Naive thymus-derived CD8-positive, alpha-beta T cell (primary cell): ENCODE data around the gene PRSS33. TPM values are rescaled to one million over a fixed set of nuclear protein-coding genes. Genes with fewer than 3 reads are reported as not detected.

Source experiments
- ATAC-seq, 2 donors: fragments of 150-1000 bp; cut with Tn5 transposase in 1 of 2; sonication (Bioruptor Pico), chemical (Tn5 transposase) in 1 of 2; 1 replicate in 1 of 2; 2 replicates in 1 of 2; pipeline ENCODE4 v1.10.0; 2021; ENCODE audit warnings: mild to moderate bottlenecking in 2 of 2, moderate library complexity in 2 of 2
- POLR2A ChIA-PET: fragments of 350-600 bp; sonication (Branson Sonifier 250); formaldehyde crosslinking; loops from one replicate; lab custom pipeline; 2021; ENCODE audit warnings: antibody characterized with exemption; lab: Charles Lee
- DNase-seq, 10 donors: peaks; one replicate each; pipeline versions ENCODE4 v3.0.0 to v3.0.0-alpha.2; 2020 to 2022
- H3K27ac Mint-ChIP-seq, 10 donors: one replicate each; pipeline ENCODE4 v1.8.0; 2020 to 2022; ENCODE audit warnings: mild to moderate bottlenecking in 10 of 10, mixed read lengths in 10 of 10, moderate library complexity in 4 of 10, inconsistent platforms in 1 of 10
- H3K27me3 Mint-ChIP-seq, 5 donors: one replicate each; pipeline ENCODE4 v1.8.0; 2021 to 2022; ENCODE audit warnings: mixed read lengths in 5 of 5
- H3K36me3 Mint-ChIP-seq, 3 donors: one replicate each; pipeline ENCODE4 v1.8.0; 2020 to 2022; ENCODE audit warnings: mixed read lengths in 3 of 3, mild to moderate bottlenecking in 2 of 3, inconsistent platforms in 1 of 3
- H3K4me1 Mint-ChIP-seq, 4 donors: one replicate each; pipeline ENCODE4 v1.8.0; 2021 to 2022; ENCODE audit warnings: mixed read lengths in 4 of 4
- H3K4me3 Mint-ChIP-seq, 10 donors: one replicate each; pipeline ENCODE4 v1.8.0; 2020 to 2022; ENCODE audit warnings: mild to moderate bottlenecking in 10 of 10, mixed read lengths in 10 of 10, moderate library complexity in 6 of 10, inconsistent platforms in 1 of 10
- H3K9me3 Mint-ChIP-seq, 9 donors: one replicate each; pipeline ENCODE4 v1.8.0; 2020 to 2022; ENCODE audit warnings: mixed read lengths in 9 of 9, mild to moderate bottlenecking in 3 of 9, inconsistent platforms in 1 of 9, moderate library complexity in 1 of 9
- polyA plus RNA-seq, 3 donors: library from polyadenylated mRNA; unstranded; fragments of 300-500 nt; fragmentation: Illumina TruSeq; gene quantifications; one replicate each; pipeline ENCODE4 v1.2.3, GENCODE V29; 2021
- total RNA-seq, 8 experiments: library from RNA in 2 of 8; stranded (reverse) in 2 of 8; gene quantifications; one replicate each; pipeline ENCODE4 v1.2.3 and lab custom pipeline; 2021 to 2026

PRSS33 gene
- total and polyA plus RNA-seq, 5 experiments from 2014 or later = 0.99 TPM; not detected in 4

DNA sequence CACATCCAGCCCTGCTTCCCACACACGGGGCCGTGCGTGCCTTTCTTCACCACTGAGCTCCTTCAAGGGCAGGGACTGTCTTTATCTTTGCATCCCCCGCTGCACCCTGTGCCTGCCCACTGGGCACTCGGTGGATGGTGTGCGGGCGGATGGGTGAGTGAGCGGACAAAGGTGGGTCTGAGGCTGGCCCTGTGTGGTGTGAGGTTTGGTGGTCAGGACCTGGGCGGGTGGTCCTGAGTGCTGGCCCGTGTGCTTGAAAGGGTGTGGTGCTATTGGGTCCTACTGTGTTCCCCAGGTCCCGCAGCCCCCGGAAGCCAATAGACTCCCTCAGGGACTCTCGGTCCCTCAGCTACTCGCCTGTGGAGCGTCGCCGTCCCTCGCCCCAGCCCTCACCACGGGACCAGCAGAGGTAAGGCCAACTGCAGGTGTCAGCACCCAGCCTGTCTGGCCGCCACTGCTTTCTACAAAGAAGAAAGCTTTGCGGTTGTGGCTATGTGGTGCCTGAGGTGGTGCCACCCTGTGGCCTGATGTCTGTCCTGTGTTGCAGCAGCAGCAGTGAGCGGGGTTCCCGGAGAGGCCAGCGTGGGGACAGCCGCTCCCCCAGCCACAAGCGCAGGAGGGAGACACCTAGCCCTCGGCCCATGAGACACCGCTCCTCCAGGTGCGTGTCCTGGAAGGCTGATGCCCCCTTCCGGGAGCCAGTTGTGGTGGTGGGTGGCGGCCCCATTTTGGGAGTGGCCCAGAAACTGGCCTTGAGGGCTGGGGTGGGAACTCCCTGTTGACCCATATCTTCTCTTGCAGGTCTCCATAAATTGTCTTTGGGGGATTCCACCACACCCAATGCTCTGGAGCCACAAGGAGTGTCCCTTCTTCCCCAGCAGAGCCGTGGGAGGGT, 17.1 kb downstream of the PRSS33 start:
- H3K9me3 Mint-ChIP-seq = no peaks in the 10 kb centered on the region
- POLR2A ChIA-PET = interaction anchor here (0.8 kb wide), 1 partner anchor 16 kb away, joined by 4 read pairs; no protein-coding TSS in a partner anchor
- DNase-seq (peak in 1 of 10 donors; percentile 62), ATAC-seq (peak; percentile 5 to 39)
- peak overlapping the region in 4 of 10 donors; percentile 50 to 93 (median 80) for H3K27ac Mint-ChIP-seq
- H3K27me3 Mint-ChIP-seq = no peaks in the 10 kb centered on the region
- H3K4me3 Mint-ChIP-seq = peak overlapping the region in 3 of 10 donors; percentile 22 to 48 (median 22)
- H3K36me3 Mint-ChIP-seq = peaks cover 6 to 91% (median 27%) of the 10 kb centered on the region in 3 donors
- H3K4me1 Mint-ChIP-seq = peaks cover 22 to 48% (median 27%) of the 10 kb centered on the region in 4 donors

DNA sequence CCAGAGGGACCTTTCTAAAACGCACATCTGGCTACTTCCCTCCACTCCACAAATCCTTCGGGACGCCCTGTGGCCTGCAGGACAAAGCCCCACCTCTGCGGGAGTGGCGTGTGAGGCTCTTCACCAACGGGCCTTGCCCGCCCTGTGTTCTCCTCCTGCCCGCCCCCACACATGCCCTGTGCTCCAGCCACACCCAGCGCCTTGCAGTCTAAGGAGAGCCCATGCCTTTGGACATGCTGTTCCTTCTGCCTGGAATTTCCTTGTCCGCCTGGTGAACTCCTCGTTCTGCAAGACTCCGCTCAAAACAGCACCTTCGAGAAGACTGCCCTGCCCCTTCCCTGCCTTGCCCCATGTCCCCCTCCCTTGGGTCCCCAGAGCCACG, 17.7 kb downstream of the PRSS33 start:
- Mint-ChIP-seq H3K36me3 (peaks cover 6 to 93% (median 34%) of the 10 kb centered on the region in 3 donors), H3K27ac (peak overlapping the region in 4 of 10 donors; percentile 78 to 90 (median 80)), H3K27me3 (no peaks in the 10 kb centered on the region), H3K4me3 (peak overlapping the region in 3 of 10 donors; percentile 22 to 55 (median 33)), H3K4me1 (peaks cover 16 to 47% (median 28%) of the 10 kb centered on the region in 4 donors), H3K9me3 (no peaks in the 10 kb centered on the region)
- DNase-seq = no peak
- ATAC-seq = peak in 1 of 2 donors; percentile 4
- POLR2A ChIA-PET = interaction anchor here (0.7 to 0.8 kb wide), 2 partner anchors 16 to 17 kb away, joined by 3 to 4 read pairs; no protein-coding TSS in a partner anchor

DNA sequence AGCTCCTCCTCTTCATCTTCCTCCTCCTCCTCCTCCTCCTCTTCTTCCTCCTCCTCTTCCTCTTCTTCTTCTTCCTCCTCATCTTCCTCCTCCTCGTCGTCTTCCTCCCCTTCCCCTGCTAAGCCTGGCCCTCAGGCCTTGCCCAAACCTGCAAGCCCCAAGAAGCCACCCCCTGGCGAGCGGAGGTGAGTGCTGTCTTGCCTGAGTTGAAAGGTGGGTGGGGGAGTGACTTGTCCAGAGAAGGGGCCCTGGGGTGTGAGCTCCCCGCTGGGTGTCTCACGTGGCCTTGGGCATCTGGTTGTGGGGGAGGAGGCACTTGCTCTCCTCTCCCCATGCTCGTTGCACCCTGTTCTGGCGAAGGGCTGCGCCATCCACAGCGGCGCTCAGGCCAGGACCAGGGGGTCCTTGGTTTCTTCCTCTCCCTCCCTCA, 18.2 kb downstream of the PRSS33 start:
- no peak for ATAC-seq
- POLR2A ChIA-PET = interaction anchor here (0.7 to 2.9 kb wide), 2 partner anchors 9 to 16 kb away, joined by 3 to 14 read pairs; partner anchors contain the start of gene ELOB
- H3K27me3 Mint-ChIP-seq = no peaks in the 10 kb centered on the region
- peaks cover 6 to 93% (median 34%) of the 10 kb centered on the region in 3 donors for H3K36me3 Mint-ChIP-seq
- H3K27ac Mint-ChIP-seq = peak overlapping the region in 6 of 10 donors; percentile 13 to 90 (median 57)
- no peaks in the 10 kb centered on the region for H3K9me3 Mint-ChIP-seq
- DNase-seq = no peak
- H3K4me3 Mint-ChIP-seq = peak overlapping the region in 1 of 10 donors; percentile 33
- peaks cover 12 to 42% (median 28%) of the 10 kb centered on the region in 4 donors for H3K4me1 Mint-ChIP-seq

DNA sequence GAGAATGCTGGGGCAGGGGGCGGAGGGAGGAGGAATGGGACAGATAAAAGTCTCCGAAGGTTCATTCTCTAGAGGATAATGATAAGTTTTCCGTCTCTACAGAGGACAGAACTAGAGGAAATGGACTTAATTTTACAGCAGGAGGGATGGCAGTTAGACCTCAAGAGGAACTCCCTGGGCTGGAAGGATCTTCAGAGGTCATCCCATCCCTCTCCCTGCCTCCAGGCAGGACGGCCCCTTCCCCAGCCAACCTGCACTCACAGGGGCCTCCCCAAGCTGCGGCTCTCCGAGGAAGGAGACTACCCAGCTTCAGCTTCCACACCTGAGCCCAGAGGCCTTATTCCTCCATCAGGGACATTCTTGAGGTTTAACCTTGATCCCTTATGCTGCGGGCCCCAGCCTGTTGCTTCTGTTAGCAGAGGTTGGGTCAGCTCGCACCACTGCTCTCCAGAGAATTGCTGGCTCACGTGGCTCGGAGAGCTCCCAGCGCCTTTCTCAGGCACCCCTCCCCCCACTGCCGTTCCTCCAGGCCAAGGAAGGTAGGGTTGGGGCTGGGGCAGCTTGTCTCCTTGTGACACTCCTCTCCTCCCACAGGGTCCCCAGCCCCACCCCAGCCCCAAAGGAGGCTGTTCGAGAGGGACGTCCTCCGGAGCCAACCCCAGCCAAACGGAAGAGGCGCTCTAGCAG, 18.8 kb downstream of the PRSS33 start:
- POLR2A ChIA-PET = interaction anchor here (0.7 to 2.9 kb wide), 3 partner anchors 9 to 16 kb away, joined by 3 to 14 read pairs (median 5); partner anchors contain the start of genes ELOB and SRRM2

DNA sequence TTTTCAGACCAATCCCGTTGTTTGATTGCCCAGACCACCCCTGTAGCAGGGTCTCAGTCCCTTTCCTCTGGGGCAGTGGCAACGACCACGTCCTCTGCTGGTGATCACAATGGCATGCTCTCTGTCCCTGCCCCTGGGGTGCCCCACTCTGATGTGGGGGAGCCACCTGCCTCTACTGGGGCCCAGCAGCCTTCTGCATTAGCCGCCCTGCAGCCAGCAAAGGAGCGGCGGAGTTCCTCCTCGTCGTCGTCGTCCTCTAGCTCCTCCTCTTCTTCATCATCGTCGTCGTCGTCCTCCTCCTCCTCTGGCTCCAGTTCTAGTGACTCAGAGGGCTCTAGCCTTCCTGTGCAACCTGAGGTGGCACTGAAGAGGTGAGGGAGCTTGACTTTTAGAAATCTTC, 19.5 kb downstream of the PRSS33 start:
- POLR2A ChIA-PET = interaction anchor here (1.3 to 2.9 kb wide), 2 partner anchors 10 to 15 kb away, joined by 5 to 14 read pairs; partner anchors contain the start of genes ELOB and SRRM2
- no peak for DNase-seq
- no peak for ATAC-seq
- Mint-ChIP-seq H3K9me3 (no peaks in the 10 kb centered on the region), H3K36me3 (peaks cover 16 to 99% (median 39%) of the 10 kb centered on the region in 3 donors), H3K27ac (peak overlapping the region in 6 of 10 donors; percentile 48 to 90 (median 70)), H3K27me3 (no peaks in the 10 kb centered on the region), H3K4me1 (peaks cover 8 to 41% (median 34%) of the 10 kb centered on the region in 4 donors), H3K4me3 (peak overlapping the region in 2 of 10 donors; percentile 16 to 45)

More for the DNA sequence above, 18.8 kb downstream of the PRSS33 start:
- peak overlapping the region in 4 of 10 donors; percentile 36 to 90 (median 67) for H3K27ac Mint-ChIP-seq
- H3K4me3 Mint-ChIP-seq = no peak overlapping the region
- no peaks in the 10 kb centered on the region for H3K9me3 Mint-ChIP-seq
- DNase-seq (no peak), ATAC-seq (no peak)
- no peaks in the 10 kb centered on the region for H3K27me3 Mint-ChIP-seq
- H3K4me1 Mint-ChIP-seq = peaks cover 8 to 39% (median 33%) of the 10 kb centered on the region in 4 donors
- peaks cover 11 to 95% (median 35%) of the 10 kb centered on the region in 3 donors for H3K36me3 Mint-ChIP-seq

DNA sequence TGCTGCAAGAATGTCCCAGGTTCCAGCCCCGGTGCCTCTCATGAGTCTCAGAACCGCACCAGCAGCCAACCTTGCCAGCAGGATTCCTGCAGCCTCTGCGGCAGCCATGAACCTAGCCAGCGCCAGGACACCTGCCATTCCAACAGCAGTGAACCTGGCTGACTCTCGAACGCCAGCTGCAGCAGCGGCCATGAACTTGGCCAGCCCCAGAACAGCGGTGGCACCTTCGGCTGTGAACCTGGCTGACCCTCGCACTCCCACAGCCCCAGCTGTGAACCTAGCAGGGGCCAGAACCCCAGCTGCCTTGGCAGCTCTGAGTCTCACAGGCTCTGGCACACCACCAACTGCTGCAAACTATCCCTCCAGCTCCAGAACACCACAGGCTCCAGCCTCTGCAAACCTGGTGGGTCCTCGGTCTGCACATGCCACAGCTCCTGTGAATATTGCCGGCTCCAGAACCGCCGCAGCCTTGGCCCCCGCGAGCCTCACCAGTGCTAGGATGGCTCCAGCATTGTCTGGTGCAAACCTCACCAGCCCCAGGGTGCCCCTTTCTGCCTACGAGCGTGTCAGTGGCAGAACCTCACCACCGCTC, 20.1 kb downstream of the PRSS33 start:
- POLR2A ChIA-PET = interaction anchor here (1.3 to 2.9 kb wide), 3 partner anchors 8 to 15 kb away, joined by 5 to 14 read pairs (median 6); partner anchors contain the start of genes ELOB and SRRM2
- Mint-ChIP-seq H3K36me3 (peaks cover 22 to 100% (median 42%) of the 10 kb centered on the region in 3 donors), H3K4me3 (peak overlapping the region in 1 of 10 donors; percentile 45), H3K4me1 (peaks cover 4 to 41% (median 32%) of the 10 kb centered on the region in 4 donors), H3K27me3 (no peaks in the 10 kb centered on the region), H3K9me3 (no peaks in the 10 kb centered on the region), H3K27ac (peak overlapping the region in 2 of 10 donors; percentile 80 to 90)
- DNase-seq (no peak), ATAC-seq (no peak)

DNA sequence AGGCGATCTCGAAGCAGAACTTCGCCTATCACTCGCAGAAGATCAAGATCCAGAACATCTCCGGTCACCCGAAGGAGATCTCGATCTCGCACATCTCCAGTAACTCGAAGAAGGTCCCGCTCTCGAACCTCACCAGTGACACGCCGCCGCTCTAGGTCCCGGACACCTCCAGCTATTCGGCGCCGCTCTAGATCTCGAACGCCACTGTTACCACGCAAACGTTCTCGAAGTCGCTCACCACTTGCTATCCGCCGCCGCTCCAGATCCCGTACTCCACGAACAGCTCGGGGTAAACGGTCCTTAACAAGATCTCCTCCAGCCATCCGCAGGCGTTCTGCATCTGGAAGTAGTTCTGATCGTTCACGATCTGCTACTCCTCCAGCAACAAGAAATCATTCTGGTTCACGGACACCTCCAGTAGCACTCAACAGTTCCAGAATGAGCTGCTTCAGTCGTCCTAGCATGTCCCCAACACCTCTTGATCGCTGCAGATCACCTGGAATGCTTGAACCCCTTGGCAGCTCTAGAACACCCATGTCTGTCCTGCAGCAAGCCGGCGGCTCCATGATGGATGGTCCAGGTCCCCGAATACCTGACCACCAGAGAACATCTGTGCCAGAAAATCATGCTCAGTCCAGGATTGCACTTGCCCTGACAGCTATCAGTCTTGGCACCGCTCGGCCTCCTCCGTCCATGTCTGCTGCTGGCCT, 20.8 kb downstream of the PRSS33 start:
- H3K9me3 Mint-ChIP-seq = no peaks in the 10 kb centered on the region
- POLR2A ChIA-PET = interaction anchor here (0.6 to 2.9 kb wide), 3 partner anchors 9 to 111 kb away, joined by 4 to 14 read pairs (median 6); partner anchors contain the start of gene ELOB
- H3K27ac Mint-ChIP-seq = peak overlapping the region in 6 of 10 donors; percentile 4 to 90 (median 33)
- H3K4me3 Mint-ChIP-seq = peak overlapping the region in 4 of 10 donors; percentile 38 to 51 (median 42)
- H3K27me3 Mint-ChIP-seq = no peaks in the 10 kb centered on the region
- H3K36me3 Mint-ChIP-seq = peaks cover 23 to 100% (median 47%) of the 10 kb centered on the region in 3 donors
- peaks cover 4 to 42% (median 33%) of the 10 kb centered on the region in 4 donors for H3K4me1 Mint-ChIP-seq
- ATAC-seq (no peak), DNase-seq (no peak)

DNA sequence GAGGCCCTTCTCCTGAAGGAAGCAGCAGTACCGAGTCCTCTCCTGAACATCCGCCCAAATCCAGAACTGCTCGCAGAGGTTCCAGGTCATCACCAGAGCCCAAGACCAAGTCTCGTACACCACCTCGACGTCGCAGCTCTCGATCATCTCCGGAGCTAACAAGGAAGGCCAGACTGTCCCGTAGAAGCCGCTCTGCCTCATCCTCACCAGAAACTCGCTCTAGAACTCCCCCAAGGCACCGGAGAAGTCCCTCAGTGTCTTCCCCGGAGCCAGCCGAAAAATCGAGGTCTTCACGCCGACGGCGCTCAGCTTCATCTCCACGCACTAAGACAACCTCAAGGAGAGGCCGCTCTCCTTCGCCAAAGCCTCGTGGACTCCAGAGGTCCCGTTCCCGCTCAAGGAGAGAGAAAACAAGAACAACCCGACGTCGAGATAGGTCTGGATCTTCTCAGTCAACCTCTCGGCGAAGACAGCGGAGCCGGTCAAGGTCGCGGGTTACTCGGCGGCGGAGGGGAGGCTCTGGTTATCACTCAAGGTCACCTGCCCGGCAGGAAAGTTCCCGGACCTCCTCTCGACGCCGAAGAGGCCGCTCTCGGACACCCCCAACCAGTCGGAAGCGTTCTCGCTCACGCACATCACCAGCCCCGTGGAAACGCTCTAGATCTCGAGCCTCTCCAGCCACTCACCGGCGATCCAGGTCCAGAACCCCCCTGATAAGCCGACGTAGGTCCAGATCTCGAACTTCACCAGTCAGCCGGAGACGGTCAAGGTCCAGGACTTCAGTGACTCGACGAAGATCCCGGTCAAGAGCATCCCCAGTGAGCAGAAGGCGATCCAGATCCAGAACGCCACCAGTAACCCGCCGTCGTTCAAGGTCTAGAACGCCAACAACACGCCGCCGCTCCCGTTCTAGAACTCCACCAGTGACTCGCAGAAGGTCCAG, 21.6 kb downstream of the PRSS33 start:
- no peaks in the 10 kb centered on the region for H3K9me3 Mint-ChIP-seq
- ATAC-seq = no peak
- H3K36me3 Mint-ChIP-seq = peaks cover 28 to 100% (median 55%) of the 10 kb centered on the region in 3 donors
- POLR2A ChIA-PET = interaction anchor here (0.6 to 2.9 kb wide), 5 partner anchors 10 to 111 kb away, joined by 3 to 14 read pairs (median 4); partner anchors contain the start of gene ELOB
- DNase-seq = no peak
- H3K27me3 Mint-ChIP-seq = no peaks in the 10 kb centered on the region
- H3K4me3 Mint-ChIP-seq = peak overlapping the region in 3 of 10 donors; percentile 40 to 51 (median 45)
- H3K27ac Mint-ChIP-seq = peak overlapping the region in 5 of 10 donors; percentile 4 to 90 (median 34)
- H3K4me1 Mint-ChIP-seq = peaks cover 0 to 51% (median 31%) of the 10 kb centered on the region in 4 donors

DNA sequence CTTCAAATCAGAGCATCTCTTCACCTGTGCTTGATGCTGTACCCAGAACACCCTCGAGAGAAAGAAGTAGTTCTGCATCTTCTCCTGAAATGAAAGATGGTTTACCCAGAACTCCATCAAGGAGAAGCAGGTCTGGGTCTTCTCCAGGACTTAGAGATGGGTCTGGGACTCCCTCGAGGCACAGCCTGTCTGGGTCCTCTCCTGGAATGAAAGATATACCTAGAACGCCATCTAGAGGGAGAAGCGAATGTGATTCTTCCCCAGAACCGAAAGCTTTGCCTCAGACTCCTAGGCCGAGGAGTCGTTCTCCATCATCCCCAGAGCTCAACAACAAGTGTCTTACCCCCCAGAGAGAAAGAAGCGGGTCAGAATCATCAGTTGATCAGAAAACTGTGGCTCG, 22.6 kb downstream of the PRSS33 start:
- no peak for DNase-seq
- ATAC-seq = no peak
- H3K4me1 Mint-ChIP-seq = peaks cover 0 to 56% (median 37%) of the 10 kb centered on the region in 4 donors
- H3K4me3 Mint-ChIP-seq = no peak overlapping the region
- POLR2A ChIA-PET = interaction anchor here (0.8 to 2.3 kb wide), 2 partner anchors 11 to 14 kb away, joined by 3 to 6 read pairs; no protein-coding TSS in a partner anchor
- peak overlapping the region in 5 of 10 donors; percentile 10 to 90 (median 21) for H3K27ac Mint-ChIP-seq
- H3K36me3 Mint-ChIP-seq = peaks cover 29 to 100% (median 60%) of the 10 kb centered on the region in 3 donors
- no peaks in the 10 kb centered on the region for H3K9me3 Mint-ChIP-seq
- no peaks in the 10 kb centered on the region for H3K27me3 Mint-ChIP-seq

DNA sequence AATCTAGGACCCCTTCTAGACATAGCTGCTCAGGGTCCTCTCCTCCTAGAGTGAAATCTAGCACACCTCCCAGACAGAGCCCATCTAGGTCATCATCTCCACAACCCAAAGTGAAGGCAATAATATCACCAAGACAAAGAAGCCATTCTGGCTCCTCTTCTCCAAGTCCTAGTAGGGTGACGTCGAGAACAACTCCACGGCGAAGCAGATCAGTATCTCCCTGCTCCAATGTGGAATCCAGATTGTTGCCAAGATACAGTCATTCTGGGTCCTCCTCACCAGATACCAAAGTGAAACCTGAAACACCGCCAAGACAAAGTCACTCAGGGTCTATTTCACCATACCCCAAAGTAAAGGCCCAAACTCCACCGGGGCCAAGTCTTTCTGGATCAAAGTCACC, 24.2 kb downstream of the PRSS33 start:
- ATAC-seq (peak in 1 of 2 donors; percentile 17), DNase-seq (no peak)
- Mint-ChIP-seq H3K36me3 (peaks cover 40 to 100% (median 66%) of the 10 kb centered on the region in 3 donors), H3K4me1 (peaks cover 0 to 56% (median 38%) of the 10 kb centered on the region in 4 donors), H3K27ac (peak overlapping the region in 3 of 10 donors; percentile 34 to 79 (median 67)), H3K9me3 (no peaks in the 10 kb centered on the region), H3K27me3 (no peaks in the 10 kb centered on the region), H3K4me3 (no peak overlapping the region)
- POLR2A ChIA-PET = interaction anchor here (0.9 to 1.7 kb wide), 3 partner anchors 10 to 14 kb away, joined by 3 to 5 read pairs (median 3); partner anchors contain the start of gene ELOB
